Measurements from ENCODE around the gene MAP3K3. TPM values are rescaled to one million over a fixed set of nuclear protein-coding genes. Genes with fewer than 3 reads are reported as not detected.

Gene MAP3K3
- 48.8 TPM for total RNA-seq
- long read RNA-seq, partial matches to known transcripts, result 62 of 76 reads
- long read RNA-seq, other reads (novel, unspliced or antisense), result 14 of 76 reads

DNA sequence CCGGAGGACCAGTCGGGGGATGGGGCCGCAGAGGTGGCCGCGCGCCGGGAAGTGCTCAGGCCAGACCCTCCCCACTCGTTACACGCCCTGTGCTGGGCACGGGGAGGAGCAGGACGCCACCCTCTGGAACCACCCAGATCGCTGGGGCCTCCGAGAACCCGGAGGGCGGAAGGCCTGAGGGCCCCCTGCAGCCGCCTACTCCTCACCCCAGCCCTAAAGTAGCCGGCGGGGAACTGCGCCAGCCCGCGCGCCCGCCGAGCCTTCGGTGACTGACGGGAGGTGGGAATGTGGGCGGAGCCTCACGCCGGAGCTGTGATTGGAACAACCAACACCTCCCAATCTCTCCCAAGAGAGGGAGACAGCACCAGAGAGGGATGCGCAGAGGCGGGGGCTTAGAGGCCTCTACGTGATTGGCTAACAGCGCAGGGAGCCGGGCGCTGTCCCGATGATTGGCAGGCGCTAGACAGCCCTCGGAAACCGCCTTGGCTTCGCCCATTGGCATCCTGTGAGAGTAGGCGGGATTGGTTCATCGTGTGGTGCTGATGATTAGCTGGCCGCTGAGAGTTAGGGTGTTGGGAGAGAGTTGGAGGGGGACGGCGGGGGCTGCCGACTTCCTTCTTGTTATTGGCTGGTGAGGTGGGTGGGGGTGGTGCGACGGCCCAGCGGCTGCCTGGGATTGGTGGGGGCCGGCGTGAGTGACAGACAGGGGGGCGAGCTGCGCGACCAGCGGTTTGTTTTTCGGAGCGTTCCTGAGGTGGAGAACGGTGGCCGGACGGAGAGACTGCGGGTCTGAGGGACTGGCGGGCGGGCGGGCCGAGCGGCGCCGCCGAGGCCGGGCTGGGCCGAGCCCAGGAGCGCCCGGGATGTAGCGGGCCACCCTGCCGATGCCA, at the start of gene MAP3K3:
Gene MAP3K3, plus strand, starts transcription at position 734 of the 890 bp plus-strand sequence. CDS start 343 bp downstream, outside the sequence.
- DNase-seq (ENCODE audit: low spot score), result peak; percentile 99

GRCh38 chr17:63573634-63574033, 48.6 kb upstream of the MAP3K3 start:
- DNase-seq (ENCODE audit: low spot score), result no peak

DNA sequence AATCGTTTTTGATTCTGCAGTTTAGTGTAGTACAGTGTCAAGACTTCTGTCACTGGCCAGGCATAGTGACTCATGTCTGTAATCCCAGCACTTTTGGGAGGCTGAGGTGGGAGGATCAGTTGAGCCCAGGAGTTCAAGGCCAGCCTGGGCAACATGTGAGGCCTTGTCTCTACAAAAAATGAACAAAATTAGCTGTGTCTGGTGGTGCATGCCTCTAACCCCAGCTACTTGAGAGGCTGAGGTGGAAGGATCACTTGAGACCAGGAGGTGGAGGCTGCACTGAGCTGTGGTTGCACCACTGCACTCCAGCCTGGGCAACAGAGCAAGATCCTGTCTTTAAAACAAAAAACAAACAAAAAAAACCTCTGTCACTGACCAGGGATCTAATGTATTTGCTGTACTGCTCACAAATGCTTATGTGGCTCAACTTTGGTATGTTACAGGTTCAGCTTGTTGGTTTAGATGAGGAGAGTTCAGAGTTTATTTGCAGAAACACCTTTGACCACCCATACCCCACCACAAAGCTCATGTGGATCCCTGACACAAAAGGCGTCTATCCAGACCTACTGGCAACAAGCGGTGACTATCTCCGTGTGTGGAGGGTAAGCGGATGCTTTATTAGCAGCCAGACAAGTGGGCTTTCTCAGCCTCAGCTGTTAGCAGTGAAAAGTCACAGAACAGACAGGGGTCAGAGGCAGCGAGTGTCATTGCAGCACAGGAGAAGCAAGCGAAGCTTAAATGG, 44.0 kb upstream of the MAP3K3 start:
- DNase-seq (ENCODE audit: low spot score), result no peak

GRCh38 chr17:63578769-63579111, 43.5 kb upstream of the MAP3K3 start:
- DNase-seq (ENCODE audit: low spot score), result no peak

DNA sequence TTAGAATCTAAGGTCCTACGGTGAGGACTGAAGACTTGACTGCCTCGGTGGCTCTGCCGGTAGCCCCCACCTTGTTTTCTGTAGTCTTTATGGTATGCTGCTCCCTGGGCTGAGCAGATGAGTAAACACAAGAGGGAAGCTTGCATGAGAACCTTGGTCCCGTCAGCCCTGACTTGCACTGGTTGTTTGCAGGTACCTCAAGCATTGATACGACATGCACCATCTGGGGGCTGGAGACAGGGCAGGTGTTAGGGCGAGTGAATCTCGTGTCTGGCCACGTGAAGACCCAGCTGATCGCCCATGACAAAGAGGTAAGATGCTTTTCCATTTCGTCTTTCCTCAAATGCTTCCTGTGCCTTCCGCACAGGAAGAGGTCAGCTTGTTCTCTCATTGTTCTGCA, 42.6 kb upstream of the MAP3K3 start:
- no peak for DNase-seq (ENCODE audit: low spot score)

DNA sequence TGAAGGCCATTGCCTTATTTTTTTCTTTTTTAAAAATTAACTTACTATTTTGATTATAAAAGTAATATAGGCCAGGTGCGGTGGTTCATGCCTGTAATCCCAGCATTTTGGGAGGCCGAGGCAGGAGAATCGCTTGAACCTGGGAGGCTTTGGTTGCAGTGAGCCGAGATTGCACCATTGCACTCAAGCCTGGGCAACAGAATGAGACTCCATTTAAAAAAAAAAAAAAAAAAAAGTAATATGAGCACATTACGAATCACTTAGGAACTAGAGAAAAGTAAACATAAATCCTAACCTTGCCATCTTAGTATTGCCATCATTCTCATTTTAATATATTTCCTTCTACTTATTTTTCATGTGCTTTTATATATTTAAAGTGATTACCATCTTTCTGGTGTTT, 34.4 kb upstream of the MAP3K3 start:
- DNase-seq (ENCODE audit: low spot score), result no peak

DNA sequence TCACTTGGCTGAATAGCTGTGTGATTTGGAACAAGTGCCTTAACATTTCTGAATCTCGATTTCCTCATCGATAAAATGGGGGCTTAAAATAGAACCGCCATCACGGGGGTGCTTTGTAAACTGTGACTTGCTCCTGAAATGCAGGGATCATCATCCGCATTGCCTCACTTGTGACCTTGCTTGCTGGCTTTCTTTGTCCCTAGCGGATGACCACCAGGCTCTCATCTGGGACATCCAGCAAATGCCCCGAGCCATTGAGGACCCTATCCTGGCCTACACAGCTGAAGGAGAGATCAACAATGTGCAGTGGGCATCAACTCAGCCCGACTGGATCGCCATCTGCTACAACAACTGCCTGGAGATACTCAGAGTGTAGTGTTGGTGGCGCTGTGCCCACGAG, 33.4 kb upstream of the MAP3K3 start:
- no peak for DNase-seq (ENCODE audit: low spot score)

GRCh38 chr17:63589646-63590045, 32.6 kb upstream of the MAP3K3 start:
- DNase-seq (ENCODE audit: low spot score), result no peak

DNA sequence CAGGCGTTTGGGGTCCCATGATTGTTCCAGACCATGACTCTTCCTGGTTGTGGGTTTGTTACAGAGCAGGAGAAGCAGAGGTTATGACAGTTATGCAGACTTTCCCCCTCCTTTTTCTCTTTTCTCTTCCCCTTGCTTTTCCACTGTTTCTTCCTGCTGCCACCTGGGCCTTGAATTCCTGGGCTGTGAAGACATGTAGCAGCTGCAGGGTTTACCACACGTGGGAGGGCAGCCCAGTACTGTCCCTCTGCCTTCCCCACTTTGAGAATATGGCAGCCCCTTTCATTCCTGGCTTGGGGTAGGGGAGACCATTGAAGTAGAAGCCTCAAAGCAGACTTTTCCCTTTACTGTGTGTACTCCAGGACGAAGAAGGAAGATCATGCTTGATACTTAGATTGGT, 29.4 kb upstream of the MAP3K3 start:
- no peak for DNase-seq (ENCODE audit: low spot score)

DNA sequence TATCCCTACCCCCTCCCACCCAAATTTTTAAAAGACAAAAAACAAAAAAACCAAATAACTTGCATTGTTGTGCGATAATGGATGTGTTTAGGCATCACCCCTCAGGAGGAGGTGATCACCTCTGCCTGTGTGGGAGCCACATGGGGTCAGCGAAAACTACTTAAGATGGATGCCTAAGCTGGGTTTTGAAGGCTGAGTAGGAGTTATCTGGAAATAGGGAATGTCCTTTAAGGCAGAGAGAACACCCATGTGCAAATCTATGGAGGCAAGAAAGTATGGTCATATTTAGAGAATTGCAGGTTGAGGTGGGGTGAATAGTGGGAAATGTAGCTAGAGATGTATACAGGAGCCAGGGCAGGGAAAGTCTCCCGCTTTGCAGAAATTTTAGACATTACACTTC, 27.1 kb upstream of the MAP3K3 start:
- DNase-seq (ENCODE audit: low spot score), result peak; percentile 2

DNA sequence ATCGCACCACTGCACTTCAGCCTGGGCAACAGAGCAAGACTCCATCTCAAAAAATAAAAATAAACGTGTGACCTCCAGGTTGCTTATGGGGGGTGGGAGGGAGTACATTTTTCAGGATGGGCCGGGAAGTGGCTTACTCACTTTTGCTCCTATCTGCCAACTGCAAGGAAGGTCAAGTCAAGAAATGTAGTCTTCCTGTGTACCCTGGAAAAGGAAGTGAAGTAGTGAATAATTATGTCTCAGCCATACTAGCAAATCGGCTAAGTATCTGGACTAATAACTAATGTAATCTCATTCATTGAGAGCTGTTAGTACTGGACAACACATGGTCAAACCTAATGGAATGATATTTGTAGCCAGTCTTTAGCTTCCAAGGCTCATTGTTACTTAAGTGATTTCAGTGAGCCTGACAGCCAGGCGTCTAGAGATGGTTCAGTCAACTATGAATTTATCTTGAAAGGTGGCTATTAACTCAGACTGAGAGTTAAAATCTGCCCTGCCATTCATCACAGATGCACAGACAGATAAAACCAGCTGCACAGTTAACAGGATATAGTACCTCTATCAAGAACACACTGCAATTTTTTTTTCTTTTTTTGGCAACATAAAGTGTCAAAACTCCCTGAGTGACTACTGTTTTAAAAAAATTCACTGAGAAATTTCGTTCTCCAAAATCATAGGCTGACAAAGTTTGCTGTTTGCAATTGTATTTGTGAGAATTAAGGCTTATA, 25.2 kb upstream of the MAP3K3 start:
- DNase-seq (ENCODE audit: low spot score), result no peak

DNA sequence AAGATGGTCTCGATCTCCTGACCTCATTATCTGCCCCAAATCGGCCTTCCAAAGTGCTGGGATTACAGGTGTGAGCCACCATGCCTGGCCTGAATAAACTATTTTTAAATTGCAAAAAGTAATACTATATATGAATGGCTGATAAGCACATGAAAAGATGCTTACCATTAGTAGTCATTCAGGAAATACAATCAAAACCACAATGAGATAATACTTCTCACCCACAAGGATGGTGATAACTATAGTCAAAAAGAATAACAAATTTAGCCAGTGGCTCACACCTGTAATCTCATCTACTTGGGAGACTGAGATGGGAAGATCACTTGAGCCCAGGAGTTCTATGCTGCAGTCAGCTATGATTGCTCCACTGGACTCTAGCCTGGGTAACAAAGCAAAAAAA, 23.9 kb upstream of the MAP3K3 start:
- DNase-seq (ENCODE audit: low spot score), result no peak

DNA sequence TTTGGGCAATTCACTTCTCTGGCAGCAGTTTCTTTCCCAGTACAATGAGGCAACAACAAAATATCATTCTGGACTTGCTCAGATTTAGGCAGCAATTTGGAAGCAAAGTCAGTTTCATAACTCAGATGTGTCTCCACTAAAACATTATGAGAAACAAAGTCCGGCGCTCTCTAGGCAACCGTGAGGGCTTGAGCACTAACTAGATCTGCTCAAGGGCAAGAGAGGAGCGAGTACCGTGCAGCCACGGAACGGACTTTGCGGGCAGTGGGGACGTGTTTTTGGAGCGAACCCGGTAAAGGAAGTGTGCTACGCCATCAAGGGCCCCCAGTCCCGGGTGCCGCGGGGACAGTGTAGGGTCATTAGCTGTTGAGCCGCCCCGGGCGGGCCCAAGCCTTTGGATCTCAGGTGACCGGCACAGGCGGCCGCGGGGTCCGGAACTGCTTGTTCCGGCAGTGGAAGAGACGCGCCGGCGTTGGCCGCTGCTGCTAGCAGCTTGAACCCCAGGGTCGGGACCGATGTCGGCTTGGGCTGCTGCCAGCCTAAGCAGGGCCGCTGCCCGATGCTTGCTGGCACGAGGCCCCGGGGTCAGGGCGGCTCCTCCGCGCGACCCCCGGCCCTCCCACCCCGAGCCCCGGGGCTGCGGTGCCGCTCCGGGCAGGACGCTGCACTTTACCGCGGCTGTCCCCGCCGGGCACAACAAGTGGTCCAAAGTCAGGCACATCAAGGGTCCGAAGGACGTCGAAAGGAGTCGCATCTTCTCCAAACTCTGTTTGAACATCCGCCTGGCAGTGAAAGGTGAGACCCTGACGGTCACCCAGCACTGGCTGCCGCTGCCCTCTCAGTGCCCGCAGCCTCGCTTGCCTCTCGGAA, 21.4 kb upstream of the MAP3K3 start, which contains the start of gene TACO1:
Gene TACO1, plus strand, starts transcription at position 327 of the 870 bp plus-strand sequence. Its CDS starts 189 bp downstream, at position 516.
- DNase-seq (ENCODE audit: low spot score), result peak; percentile 93

GRCh38 chr17:63601439-63602371, 20.5 kb upstream of the MAP3K3 start:
- DNase-seq (ENCODE audit: low spot score), result no peak

DNA sequence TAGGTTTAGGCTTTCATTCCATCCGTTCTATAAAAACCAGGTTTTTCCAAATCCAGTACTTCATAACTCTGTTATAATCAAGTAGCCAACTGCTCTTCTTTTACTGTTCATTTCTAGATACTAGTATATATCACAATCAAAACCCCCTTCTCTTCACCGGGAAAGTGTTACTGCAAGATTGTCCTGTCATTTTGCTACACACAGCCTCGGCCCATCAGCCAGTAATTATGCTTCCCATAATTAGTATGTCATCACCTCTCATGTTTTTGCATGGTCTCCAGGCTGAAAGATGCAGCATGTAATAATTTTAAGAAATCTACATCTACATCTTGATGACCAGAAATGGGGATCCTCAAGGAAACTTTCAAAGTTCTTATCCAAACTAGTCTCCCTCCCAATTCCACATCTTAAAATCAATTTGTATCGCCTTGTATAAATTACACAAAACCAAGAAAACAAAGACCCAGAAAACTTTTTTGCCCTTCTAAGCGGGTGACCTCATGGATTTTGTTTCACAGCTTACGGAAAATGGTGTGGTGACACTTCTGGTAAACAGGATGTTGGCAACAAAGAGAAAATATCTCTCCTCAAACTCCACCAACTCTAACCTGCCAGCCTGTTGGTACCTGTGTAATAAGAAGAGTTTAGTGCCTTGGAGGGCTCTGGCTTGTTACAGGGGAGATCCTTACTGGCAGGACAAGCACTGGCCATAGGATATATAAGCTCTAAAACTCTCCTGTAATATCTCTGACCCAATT, 12.2 kb upstream of the MAP3K3 start:
- DNase-seq (ENCODE audit: low spot score), result no peak

DNA sequence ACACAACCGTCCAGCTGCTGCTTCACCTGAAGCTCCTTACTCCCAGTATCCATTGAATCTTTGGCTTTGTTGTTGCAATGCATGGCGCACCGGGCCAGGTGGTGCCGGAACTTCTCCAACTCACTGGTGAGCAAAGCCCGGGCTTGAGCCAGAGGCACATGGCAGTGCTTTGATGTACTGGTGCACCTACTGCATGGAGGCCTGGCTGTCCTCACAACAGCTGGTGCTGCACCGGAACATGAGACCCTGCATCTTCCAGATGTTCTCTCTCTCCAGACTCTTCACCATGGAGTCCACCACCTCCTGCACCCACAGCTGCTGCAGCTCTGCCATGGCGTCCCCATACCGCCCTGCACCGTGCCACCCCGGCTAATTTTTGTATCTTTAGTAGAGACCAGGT, 11.4 kb upstream of the MAP3K3 start:
- DNase-seq (ENCODE audit: low spot score), result no peak

DNA sequence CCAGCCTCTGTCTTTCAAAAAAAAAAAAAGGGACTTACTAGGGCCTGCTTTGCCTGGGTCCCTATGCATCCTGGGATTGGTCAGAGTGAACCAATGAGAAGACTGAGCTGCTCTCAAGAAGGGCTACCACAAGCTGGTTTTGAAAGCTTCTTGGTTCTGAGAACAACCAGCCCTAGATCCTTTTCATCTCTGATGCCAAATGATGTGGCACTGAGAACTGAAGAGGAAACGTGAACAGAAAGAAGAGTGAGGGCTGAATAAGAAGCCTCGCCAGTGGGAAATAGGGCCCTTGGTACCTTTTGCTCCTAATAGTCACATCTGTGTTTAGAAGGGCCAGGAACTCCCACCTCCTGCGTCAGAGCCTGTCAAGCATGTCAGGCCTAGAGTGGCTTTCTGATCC, 10.9 kb upstream of the MAP3K3 start:
- DNase-seq (ENCODE audit: low spot score), result no peak

DNA sequence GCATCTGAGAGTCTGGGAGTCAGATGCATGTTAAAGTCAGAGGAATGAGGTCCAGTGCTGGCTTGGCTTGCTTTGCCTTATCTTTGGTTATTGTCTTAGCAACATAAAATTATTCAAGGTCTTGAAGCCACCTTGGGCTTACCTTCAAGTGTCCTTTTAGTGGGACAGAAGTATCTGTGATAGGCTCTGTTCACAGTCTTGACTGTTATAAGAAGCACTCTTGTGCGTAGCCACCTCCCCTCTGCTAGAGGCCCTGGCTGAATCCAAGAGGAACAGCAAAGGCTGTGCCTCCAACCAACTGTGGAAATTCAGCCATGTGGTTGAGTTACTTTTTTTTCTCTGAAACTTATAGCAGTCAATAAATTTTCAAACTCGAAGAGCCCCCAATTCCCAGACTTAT, 8.6 kb upstream of the MAP3K3 start:
- no peak for DNase-seq (ENCODE audit: low spot score)

DNA sequence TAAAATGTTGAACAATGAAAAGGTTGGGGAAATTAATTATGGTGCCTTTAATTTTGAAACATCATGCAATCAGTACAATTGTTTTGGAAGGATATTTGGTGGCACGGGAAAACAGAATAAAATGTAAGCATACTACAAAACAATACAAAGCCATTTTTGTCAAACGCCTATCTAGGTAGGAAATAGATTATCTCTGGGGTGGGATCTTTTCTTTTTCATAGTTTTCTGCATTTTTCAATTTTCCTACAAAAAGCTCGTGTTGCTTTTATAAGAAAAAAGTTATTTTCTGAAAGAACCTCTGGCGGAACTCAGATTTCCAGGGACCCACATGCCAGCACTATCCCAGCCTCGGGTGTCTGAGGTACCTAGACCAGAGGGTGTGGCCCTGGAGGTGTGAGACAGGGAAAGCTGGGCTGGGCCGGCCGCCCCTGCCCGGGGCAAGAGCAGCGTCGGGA, 961 bp upstream of the MAP3K3 start:
- DNase-seq (ENCODE audit: low spot score), result no peak
